K562 (cell line): ENCODE results near the gene FARP2. TPM values are rescaled to one million over a fixed set of nuclear protein-coding genes. Genes with fewer than 3 reads are reported as not detected.

Experiments
- BRF1 ChIP-seq: IDR thresholded peaks from 3 replicates; pipeline ENCODE4 v1.6.1; 2011; ENCODE audit warnings: borderline replicate concordance, mild to moderate bottlenecking; ENCODE audit not compliant: insufficient read length; ENCODE audit errors: extremely low read depth
- CXXC5 ChIP-seq: fragments of 250-450 bp; sonication (Bioruptor Pico); IDR thresholded peaks from 2 replicates; pipeline ENCODE4 v1.8.0; 2022; ENCODE audit warnings: inconsistent platforms, mild to moderate bottlenecking, moderate library complexity
- EGR1 ChIP-seq: fragments of 450-650 bp; conservative IDR thresholded peaks from 2 replicates; pipeline ENCODE4 v1.6.1; 2017; ENCODE audit warnings: mild to moderate bottlenecking
- EP300 ChIP-seq: IDR thresholded peaks from 2 replicates; pipeline ENCODE4 v1.6.1; 2012; ENCODE audit warnings: low read length, improper control_type of control experiment
- KDM5B ChIP-seq: fragments of 200-600 bp; sonication (generic); IDR thresholded peaks from 2 replicates; pipeline ENCODE4 v1.6.1; 2012; ENCODE audit warnings: low read depth, mild to moderate bottlenecking, moderate library complexity, low read length, control low read depth, inconsistent platforms; ENCODE audit not compliant: insufficient replicate concordance
- NRF1 ChIP-seq, 2 experiments: fragments of 450-650 bp; IDR thresholded peaks in 1 of 2; conservative IDR thresholded peaks in 1 of 2; 2 replicates each; pipeline ENCODE4 v1.6.1; 2014; ENCODE audit warnings: mild to moderate bottlenecking in 2 of 2
- PCBP1 ChIP-seq: fragments of 200-400 bp; formaldehyde crosslinking; IDR thresholded peaks from 2 replicates; pipeline ENCODE4 v1.6.1; 2018; ENCODE audit warnings: mild to moderate bottlenecking, low read depth, low read length; ENCODE audit not compliant: poor library complexity, severe bottlenecking
- PHF20 ChIP-seq: fragments of 450-650 bp; IDR thresholded peaks from 2 replicates; pipeline ENCODE4 v1.6.1; 2018; ENCODE audit not compliant: partially characterized antibody
- PHF8 ChIP-seq: fragments of 200-600 bp; sonication (generic); IDR thresholded peaks from 2 replicates; pipeline ENCODE4 v1.6.1; 2012; ENCODE audit warnings: mixed run types, mild to moderate bottlenecking, inconsistent platforms, low read length, moderate library complexity, borderline replicate concordance
- POLR2A ChIP-seq: fragments of 450-650 bp; conservative IDR thresholded peaks from 2 replicates; pipeline ENCODE4 v1.6.1; 2016
- POLR2G ChIP-seq: fragments of 200-400 bp; formaldehyde crosslinking; IDR thresholded peaks from 2 replicates; pipeline ENCODE4 v1.6.1; 2017; ENCODE audit warnings: low read depth, mild to moderate bottlenecking, antibody characterized with exemption, low read length, moderate library complexity
- PRDM10 ChIP-seq: fragments of 450-650 bp; IDR thresholded peaks from 2 replicates; pipeline ENCODE4 v1.6.1; 2018; ENCODE audit not compliant: partially characterized antibody
- RBFOX2 ChIP-seq: fragments of 200-400 bp; formaldehyde crosslinking; IDR thresholded peaks from 2 replicates; pipeline ENCODE4 v1.6.1; 2017; ENCODE audit warnings: low read depth, mild to moderate bottlenecking, low read length, moderate library complexity
- RBM22 ChIP-seq: fragments of 200-400 bp; formaldehyde crosslinking; IDR thresholded peaks from 2 replicates; pipeline ENCODE4 v1.6.1; 2018; ENCODE audit warnings: low read length, low read depth; ENCODE audit not compliant: poor library complexity, severe bottlenecking
- TAL1 ChIP-seq: fragments of 450-650 bp; IDR thresholded peaks from 2 replicates; pipeline ENCODE4 v1.6.1; 2016; ENCODE audit warnings: mild to moderate bottlenecking
- ZFX ChIP-seq: sonication (generic); formaldehyde crosslinking; IDR thresholded peaks from 2 replicates; pipeline ENCODE4 v1.8.0; 2022; ENCODE audit warnings: mild to moderate bottlenecking, missing genetic modification reagents, moderate library complexity
- polyA plus RNA-seq, 8 experiments: library from polyadenylated mRNA; depleted of rRNA in 4 of 8; stranded (reverse) in 5 of 8; unstranded in 3 of 8; fragments of >200 nt; fragmentation: Nextera tagmentation in 2 of 8; fragmentation: Illumina TruSeq in 1 of 8; extraction: Ambion mirVana in 2 of 8; extraction: Trizol in 1 of 8; gene quantifications; 2 replicates each; pipeline versions ENCODE4 v1.2.1 to v1.2.3, GENCODE V29; 2011 to 2014; ENCODE audit warnings: inconsistent platforms in 1 of 8, missing spikeins in 1 of 8
- total RNA-seq, 7 experiments: library from RNA; depleted of rRNA in 6 of 7; stranded (reverse); fragments of >200 nt in 6 of 7; fragmentation: Illumina TruSeq in 2 of 7; extraction: Trizol in 2 of 7; gene quantifications; 2 replicates each; pipeline versions ENCODE4 v1.2.1 to v1.2.3, GENCODE V29; 2011 to 2021; ENCODE audit warnings: low replicate concordance in 1 of 7
- TF ChIP-seq, protein P1 (sequence below): sonication (generic); formaldehyde crosslinking; IDR thresholded peaks from 2 replicates; pipeline ENCODE4 v1.8.0; 2022; ENCODE audit warnings: missing genetic modification reagents, mild to moderate bottlenecking, moderate library complexity, borderline replicate concordance
- TF ChIP-seq, protein P2 (sequence below): fragments of 250-450 bp; sonication (Bioruptor Pico); IDR thresholded peaks from 2 replicates; pipeline ENCODE4 v1.8.0; 2022; ENCODE audit warnings: inconsistent platforms, mild to moderate bottlenecking, moderate library complexity, borderline replicate concordance

FARP2 gene
- total and polyA plus RNA-seq, 9 of the 15 experiments (the other 6 are each of a cell fraction or from before 2014, with no cell fraction given): 4.1 to 38.1 (median 21.1) TPM

DNA sequence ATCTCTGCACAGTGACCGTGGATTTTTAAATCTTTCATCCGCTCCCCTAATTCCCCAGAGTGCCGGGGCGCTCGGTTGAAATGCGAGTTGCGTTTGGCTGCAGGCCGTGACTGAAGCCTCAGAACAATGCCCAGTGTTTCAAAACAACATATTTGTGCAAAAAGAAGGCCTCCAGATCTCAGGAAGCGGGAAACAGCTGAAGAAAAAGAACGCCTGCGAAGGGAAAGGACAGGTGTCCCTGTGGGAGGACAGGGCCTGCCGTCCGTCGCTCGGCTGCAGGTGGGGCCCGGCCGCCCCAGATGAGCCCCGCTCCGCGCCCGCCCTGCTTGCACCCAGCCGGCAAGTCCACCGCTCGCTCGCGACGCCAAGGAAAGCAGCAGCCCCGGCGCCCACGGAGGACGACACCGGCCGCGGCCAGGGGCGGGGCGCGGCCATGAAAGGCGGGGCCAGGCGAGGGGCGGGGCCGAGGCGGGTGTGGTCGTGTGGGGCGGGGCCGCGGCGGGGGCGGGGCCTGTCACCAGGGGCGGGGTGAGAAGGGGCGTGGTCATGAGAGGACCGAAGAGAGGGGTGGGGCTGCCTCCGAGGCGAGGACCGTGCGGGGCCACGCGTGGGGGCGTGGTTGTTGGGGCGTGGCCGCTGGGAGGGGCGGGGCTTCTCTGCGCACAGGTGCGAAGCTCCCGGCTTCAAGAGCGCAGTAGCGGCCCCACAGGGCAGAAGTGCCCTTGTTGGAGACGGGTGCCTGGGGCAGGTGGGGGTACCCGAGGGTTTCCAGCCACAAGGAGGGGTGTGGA lies 184.9 kb downstream of the FARP2 start (continued):
- TF ChIP-seq, protein P1, sequence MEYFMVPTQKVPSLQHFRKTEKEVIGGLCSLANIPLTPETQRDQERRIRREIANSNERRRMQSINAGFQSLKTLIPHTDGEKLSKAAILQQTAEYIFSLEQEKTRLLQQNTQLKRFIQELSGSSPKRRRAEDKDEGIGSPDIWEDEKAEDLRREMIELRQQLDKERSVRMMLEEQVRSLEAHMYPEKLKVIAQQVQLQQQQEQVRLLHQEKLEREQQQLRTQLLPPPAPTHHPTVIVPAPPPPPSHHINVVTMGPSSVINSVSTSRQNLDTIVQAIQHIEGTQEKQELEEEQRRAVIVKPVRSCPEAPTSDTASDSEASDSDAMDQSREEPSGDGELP (CRISPR knock-in tag): peak; percentile 41; the same call in 1 of the 2 replicates
- peak; percentile 53 for TF ChIP-seq PCBP1
- peak; percentile 87 for TF ChIP-seq POLR2G
- TF ChIP-seq, protein P2, sequence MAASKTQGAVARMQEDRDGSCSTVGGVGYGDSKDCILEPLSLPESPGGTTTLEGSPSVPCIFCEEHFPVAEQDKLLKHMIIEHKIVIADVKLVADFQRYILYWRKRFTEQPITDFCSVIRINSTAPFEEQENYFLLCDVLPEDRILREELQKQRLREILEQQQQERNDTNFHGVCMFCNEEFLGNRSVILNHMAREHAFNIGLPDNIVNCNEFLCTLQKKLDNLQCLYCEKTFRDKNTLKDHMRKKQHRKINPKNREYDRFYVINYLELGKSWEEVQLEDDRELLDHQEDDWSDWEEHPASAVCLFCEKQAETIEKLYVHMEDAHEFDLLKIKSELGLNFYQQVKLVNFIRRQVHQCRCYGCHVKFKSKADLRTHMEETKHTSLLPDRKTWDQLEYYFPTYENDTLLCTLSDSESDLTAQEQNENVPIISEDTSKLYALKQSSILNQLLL (CRISPR knock-in tag): no peak
- no peak for TF ChIP-seq BRF1
- TF ChIP-seq TAL1: no peak
- TF ChIP-seq PHF20: peak; percentile 76
- peak; percentile 49 for TF ChIP-seq KDM5B
- peak; percentile 74 for TF ChIP-seq RBFOX2
- TF ChIP-seq PRDM10: no peak
- peak; percentile 51 for TF ChIP-seq CXXC5
- TF ChIP-seq EGR1: 0 out of 2 replicates have a peak, but pooled peaks have one; percentile 3
- no peak for TF ChIP-seq EP300
- peak; percentile 90 for TF ChIP-seq ZFX (CRISPR knock-in tag)
- TF ChIP-seq NRF1 (conservative IDR thresholded peaks at IDR 0.05 in 1 of 2, IDR thresholded peaks at IDR 0.05 in 1 of 2): peak; percentile 33 to 45; a peak in 3 of 4 replicates
- no peak for TF ChIP-seq RBM22
- peak; percentile 55; the same call in 1 of the 2 replicates for TF ChIP-seq POLR2A
- peak; percentile 77; the same call in 1 of the 2 replicates for TF ChIP-seq PHF8
